ENCODE measurements around the gene MYH10.
"Not testable (repeated sequence)": the region's sequence is repeated elsewhere in the genome, so short reads cannot be mapped to it uniquely, and the experiment has no call there.

Gene MYH10

DNA sequence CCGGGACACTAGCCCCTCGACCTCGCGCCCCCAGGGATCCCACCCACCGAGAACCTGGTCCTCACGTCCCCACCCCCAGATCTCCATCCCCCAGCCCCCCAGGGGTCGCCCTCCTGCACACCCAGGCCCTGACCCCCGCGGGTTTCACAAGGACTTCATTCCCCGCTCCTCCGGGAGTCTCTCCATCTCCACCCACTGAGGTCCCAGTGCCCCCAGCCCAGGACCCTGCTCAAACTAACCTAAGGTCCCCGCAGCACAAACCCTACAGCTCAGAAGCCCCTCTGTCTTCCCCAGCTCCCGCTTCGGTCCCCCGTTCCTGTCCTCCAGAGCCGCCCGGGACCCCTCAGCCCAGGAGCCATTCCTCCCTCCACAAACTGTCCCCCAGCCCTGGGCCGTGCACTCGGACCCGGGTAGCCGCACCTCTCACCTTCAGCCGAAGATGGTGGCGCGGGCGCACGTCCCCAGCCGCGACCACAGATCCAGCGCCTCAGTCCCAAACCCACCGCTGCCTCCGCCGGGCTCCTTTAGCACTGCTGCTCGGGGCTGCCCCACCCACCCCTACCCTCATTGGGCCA lies at the start of gene MYH10:
Gene MYH10 (minus strand): TSS at position 499 of the 575 bp plus-strand sequence. CDS start 7,479 bp downstream, outside the sequence.
- DNase-seq (ENCODE audit: low read depth): no peak

DNA sequence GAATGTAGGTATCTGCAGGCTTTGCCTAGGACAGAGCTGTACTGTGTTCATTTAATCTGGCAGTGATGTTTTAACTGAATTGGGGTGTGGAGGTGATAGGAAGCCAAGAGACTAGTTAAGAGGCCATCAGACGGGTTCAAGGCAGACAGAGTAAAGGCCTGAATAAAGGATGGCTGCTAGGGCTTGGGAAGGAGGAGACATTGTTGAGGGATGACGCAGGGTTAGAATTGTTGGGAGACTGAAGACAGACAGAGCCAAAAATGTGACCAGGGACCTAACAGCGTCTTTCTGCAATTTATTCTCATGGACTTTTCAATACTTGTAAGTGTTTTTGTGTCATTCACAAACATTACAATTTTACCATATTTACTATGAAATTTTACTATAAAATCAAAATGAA lies 48.6 kb upstream of the MYH10 start:
- no peak for DNase-seq (ENCODE audit: low read depth)

DNA sequence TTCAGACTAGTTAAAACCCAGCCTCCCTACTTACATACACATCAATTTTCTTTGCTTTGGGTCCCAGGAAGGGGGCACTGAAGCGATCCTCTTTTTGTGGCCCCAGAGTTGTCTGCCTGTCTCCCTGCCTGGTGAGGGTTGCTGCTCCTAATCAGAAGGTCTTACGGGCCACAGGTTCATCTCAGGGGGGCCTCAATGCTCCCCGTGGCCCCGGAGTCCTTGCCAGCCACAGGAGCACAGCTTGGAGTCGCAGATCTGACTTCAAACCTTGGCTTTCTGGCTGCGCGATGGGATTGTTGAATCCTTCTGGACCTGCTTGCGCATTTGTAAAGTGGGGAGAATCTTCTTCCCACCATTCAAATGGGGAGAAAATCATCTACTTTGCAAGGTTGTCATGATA lies 44.8 kb upstream of the MYH10 start:
- no peak for DNase-seq (ENCODE audit: low read depth)

DNA sequence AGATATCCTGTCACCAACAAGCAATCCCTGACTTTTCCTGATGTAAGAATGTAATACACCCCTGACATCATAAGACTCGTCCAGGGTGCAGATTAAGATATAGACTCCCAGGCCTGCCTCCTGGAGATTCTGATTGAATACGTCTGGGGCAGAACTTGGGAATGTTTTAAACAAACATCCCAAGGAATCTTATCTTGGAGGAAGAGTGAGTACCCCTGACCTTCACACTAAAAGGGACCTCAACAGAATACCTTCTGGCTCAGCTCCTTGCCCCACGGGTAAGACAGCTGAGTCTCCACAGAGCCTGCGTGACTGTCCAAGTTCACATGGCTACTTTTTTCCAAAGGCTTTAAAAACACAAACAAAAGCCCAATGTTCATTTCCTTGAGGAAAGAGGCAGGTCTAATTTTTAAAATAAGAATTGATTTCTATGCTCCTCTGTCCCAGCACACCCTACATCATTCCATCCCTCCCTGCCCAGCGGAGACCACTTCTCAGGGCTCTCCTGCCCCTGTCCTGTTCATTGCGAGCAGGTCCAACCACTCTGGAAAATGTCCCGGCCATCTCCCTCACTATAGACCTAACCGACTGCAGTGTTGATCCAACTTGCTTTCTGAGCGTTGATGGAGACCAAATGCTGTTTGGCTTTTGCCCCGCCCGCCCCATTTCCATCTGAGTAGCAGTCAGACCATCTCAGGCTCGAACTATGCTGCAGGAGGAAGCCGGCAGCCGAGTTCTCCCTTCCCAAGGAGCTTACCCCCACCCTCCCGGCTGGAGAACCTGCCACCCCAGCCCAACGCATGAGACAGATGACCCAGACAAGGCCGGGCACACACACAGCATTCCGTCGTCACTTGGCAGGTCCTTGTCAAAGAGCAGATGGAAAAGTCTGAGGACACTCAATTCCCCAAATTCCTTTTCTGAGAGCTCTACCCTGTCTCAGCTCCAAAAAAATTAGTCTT lies 44.1 kb upstream of the MYH10 start:
- no peak for DNase-seq (ENCODE audit: low read depth)

DNA sequence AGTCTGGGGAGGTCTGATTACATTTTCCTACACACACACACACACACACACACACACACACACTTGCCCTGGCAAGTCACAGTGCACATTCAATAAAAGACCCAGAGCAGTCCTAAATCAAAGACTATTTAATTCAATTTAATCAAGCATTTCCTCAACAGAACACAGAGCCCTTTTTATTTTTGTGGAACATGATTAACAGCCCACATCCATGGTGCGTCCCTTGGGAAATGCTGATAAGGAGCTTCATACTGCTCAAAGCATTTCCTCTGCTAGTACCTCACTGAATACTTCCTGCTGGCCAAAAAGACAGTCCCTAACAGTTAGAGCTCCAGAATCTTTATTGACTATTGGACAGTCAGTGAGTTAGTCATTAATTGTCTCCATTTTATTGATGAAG lies 43.1 kb upstream of the MYH10 start:
- DNase-seq (ENCODE audit: low read depth): no peak

DNA sequence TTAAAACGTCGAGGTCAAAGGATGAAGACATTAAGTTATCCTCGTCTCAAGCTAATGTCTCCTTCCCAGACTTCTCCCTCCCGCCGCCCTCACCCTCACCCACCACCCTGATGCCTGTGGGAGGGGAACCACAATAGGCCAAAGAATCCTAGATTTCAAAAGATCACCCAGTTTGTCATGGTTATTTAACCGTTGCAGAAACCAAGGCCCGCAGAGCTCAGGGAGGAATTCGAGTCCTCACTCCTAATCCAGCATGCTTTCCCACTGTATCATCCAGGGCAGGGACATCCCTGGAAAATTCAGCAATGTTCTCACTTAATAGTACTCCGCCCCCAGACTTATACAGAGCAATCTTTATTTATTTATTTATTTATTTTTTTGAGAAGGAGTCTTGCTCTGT lies 41.8 kb upstream of the MYH10 start:
- DNase-seq (ENCODE audit: low read depth): no peak

DNA sequence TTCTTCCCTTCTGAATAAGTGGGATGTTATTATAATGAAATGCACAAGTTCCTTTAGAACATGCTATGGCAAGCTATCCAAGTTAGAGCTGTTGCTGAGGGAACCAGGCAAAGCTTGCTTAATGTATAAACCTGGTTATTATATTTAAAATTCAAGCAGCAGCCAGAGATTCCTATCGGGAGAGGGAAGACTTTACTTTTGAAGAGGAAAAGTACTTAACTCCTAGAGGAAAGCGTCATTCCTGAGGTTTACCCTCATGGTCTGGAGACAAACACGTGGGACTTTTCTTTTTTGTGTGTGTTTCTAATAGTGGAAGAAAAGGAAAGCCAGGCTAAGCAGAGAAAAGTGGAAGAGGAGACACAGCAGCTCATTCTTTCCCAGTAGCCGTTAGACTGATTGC lies 39.9 kb upstream of the MYH10 start:
- no peak for DNase-seq (ENCODE audit: low read depth)

DNA sequence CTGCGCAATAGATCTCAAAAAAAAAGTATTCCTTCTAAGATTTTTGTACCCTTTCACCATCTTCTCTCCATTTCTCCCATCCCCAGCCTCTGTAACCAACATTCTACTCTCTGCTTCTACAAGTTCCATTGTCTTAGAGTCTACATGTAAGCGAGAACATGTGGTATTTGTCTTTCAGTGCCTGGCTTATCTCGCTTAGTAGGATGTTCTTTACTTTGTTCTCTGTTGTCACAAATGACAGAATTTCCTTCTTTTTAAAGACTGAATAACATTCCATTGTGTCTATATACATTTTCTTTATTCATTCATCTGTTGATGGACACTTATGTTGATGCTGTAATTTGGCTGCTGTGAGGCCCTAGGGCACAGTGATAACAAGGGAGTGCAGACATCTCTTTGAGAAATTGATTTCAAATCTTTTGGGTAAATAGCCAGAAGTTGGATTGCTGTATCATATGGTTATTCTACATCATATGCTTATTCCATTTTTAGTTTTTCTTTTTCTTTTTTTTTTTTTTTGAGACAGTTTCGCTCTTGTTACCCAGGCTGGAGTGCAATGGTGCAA lies 37.7 kb upstream of the MYH10 start:
- no peak for DNase-seq (ENCODE audit: low read depth)

DNA sequence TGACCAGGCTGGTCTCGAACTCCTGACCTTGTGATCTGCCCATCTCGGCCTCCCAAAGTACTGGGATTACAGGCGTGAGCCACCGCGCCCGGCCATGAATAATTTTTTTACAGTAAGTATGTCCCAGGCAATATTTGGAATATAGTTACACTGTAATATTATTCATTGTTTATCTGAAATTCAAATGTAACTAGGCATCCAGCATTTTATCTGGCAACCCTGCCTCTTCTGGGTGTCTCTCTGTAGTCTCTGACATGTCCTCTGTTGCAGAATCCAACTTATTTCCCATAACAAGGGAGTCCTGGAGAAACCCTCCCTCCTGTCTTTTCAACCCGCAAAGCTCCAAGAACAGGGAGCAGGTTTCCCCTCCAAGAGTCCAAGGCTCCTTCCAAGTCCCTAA lies 36.9 kb upstream of the MYH10 start:
- DNase-seq (ENCODE audit: low read depth): no peak

DNA sequence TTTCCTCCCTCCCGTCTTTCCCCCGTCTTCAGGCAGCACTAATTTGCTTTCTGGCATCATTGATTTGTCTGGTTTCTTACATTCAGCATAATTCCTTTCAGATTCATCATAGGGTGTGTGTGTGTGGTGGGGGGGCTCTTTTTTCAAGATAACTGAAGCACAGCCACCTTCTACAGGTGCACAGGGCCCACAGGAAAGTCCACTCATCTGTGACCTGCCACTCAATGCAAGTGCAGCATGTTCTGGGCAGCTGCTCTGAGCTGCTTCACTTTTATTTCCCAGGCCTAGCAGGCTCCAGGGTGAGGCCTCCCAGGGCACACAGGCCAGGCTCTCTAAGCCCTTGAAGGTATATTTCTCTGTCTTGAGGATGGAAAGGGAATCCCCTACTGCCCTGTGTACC lies 35.2 kb upstream of the MYH10 start:
- DNase-seq (ENCODE audit: low read depth): no peak

DNA sequence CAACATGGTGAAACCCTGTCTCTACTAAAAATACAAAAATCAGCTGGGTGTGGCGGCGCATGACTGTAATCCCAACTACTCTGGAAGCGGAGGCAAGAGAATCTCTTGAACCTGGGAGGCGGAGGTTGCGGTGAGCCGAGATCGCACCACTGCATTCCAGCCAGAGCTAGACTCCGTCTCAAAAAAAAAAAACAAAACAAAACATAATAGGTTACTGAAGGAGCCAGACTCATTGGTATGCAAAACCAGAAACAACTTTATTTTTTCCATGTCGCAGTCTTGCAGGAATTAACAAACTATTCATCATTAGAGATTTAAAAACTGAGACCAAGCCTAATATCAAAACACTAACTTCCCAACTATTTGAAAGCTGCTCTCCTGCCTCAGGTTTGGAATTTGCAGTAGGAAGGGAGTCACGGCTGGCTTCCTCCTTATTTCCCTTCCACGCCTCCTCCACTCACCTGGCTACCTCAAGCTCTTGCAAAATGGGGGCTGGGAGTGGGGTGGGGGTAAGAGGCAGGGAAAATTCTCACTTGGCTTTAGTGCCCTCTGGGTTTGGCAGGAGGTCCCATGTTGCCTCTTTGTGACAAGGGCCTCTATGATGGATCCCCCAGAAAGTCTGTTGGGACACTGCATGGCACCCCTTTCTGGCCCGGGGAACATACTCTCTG lies 34.1 kb upstream of the MYH10 start:
- DNase-seq (ENCODE audit: low read depth): no peak

DNA sequence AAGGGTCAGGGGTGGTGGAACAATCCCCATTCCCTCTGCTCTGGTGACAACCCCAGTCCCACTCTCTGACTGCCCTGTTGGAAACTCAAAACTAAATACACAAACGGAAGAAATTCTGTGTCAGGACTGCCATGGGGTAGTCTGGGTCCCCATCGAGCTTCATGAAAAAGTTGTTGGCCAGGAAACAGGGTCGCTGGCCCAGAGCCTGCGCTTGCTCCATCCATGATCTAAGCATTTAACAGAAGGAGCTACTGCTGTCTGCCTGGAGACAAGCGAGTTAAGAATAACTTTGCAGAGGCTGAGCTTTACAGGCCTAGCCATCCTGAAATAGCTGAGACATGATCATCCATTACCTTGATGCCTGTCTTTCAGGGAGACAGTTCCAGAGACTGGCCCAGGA lies 32.4 kb upstream of the MYH10 start:
- DNase-seq (ENCODE audit: low read depth): no peak

DNA sequence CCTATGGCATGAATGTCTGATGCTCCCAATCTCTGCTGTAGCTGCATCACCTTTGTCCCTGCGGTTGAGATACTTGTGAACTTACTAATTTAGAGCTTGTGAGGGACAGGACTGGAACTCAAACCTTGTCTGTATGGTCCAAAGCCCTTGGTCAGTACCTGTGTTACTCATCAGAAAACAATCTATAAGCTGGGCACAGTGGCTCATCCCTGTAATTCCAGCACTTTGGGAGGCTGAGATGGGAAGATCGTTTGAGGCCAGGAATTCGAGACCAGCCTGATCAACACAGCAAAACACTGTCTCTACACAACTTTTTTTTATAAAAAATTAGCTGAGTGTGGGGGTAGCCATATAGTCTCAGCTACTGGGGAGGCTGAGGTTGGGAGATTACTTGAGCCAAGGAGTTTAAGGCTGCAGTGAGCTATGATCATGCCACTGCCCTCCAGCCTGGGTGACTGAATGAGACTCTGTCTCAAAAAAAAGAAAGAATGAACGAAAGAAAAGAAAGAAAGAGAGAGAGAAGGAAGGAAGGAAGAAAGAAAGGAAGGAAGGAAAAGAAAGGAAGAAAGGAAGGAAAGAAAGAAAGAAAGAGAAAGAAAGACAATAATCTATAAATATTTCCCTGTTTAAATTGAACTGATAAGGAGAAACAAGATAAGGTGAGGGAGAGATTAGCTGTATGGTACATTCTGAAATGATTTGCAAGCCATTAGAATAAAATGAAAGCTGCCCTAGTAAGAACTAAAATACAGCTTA lies 31.7 kb upstream of the MYH10 start:
- no peak for DNase-seq (ENCODE audit: low read depth)

DNA sequence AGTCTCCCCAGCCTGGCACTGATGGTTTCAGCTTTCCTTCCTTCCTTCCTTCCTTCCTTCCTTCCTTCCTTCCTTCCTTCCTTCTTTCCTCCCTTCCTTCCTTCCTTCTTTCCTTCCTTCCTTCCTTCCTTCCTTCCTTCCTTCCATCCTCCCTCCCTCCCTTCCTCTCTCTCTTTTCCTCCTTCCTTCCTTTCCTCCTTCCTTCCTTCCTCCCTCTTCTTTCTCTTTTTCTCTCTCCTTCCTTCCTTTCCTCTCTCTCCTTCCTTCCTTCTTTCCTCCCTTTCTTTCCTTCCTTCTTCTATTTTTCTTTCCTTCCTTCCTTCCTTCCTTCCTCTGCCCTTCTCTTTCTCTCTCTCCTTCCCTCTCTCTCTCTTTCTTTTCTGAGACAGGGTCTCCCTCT lies 30.2 kb upstream of the MYH10 start:
- not testable (repeated sequence) for DNase-seq (ENCODE audit: low read depth)

DNA sequence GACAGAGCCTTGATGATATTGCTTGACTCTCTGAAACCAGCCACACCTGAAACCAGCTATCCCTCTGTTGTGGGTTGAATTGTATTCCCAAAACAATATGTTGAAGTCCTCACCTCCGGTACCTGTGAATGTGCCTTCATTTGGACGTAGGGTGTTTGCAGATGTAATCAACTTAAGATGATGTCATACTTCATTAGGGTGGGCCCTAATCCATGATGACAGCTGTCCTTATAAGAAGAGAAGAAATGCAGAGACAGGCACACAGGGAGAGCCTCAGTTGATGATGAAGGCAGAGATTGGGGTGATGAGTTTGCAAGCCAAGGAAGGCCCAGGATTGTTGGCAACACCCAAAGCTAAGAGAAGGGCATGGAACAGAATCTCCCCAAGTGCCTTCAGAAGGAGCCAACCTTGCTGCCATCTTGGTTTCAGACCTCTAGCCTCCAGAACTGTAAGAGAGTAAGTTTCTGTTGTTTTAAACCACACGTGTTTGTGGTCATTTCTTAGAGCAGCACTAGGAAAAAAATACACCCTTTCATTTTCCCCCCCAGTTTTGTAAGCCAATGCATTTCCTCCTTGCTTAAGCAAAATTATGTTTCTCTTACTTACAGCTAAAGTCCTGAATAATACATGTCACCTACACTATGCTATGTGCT lies 29.4 kb upstream of the MYH10 start:
- DNase-seq (ENCODE audit: low read depth): no peak

DNA sequence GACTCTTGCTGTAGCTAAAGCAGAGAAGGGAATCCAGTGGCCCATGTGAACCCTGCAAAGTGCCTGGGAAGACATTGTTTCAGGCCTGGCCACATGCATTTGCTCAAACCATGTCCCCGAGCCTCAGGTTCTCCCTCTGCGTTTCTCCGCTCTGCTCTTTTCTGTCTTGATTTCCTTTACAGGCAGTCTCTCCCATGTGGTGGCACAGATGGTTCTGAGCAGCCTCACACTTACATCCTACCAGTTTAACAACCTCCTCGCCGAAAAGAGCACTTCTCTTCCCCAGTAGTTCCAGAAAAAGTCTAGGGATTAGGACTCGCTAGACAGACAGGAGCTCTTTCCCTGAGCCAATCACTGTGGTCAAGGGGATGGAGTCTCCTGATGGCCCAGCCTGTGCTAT lies 28.3 kb upstream of the MYH10 start:
- DNase-seq (ENCODE audit: low read depth): no peak

DNA sequence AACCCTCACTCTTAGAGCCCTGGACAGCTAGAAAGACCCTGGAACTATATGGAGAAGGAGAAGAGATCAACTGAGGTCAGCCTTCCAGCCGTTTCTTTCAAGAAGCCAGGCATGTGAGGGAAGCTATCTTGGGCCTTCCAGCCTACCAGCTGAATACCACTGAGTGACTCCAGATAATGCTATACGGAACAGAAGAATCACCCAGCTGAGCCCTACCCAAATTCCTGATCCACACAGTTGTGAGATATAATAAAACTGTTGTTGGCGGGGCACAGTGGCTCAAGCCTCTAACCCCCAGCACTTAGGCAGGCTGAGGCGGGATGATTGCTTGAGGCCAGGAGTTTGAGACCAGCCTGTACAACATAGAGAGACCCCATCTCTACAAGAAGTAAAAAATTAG lies 26.2 kb upstream of the MYH10 start:
- no peak for DNase-seq (ENCODE audit: low read depth)

DNA sequence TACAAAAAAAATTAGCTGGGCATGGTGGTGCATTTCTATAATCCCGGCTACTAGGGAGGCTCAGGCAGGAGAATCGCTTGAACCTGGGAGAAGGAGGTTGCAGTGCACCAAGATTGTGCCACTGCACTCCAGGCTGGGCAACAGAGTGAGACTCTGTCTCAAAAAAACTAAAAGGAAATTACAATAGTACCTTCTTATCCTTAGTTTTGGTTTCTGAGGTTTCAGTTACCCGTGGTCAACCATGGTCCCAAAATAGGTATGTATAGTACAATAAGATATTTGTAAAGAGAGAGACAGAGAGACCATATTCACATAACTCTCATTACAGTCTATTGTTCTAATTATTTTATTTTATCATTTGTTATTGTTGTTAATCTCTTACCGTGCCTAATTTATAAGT lies 24.3 kb upstream of the MYH10 start:
- DNase-seq (ENCODE audit: low read depth): no peak

DNA sequence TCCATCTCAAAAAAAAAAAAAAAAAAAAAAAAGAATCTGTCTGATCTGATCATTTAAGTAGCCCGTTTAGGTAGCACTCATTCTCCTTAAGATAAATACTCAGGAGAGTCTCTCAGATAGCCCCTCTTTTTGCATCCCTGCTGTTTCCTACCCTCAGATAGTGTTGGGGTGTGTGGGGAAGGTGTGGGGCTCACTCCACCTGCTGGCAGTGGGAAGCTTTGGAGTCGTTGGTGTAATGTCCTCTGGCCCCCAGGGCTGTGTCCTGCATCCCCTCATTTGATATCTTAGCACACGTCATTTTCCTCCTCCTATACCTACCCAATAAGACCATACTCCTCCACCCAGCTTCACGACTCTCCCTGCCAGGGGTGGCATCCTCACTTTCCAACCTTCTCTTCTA lies 20.5 kb upstream of the MYH10 start:
- DNase-seq (ENCODE audit: low read depth): no peak

DNA sequence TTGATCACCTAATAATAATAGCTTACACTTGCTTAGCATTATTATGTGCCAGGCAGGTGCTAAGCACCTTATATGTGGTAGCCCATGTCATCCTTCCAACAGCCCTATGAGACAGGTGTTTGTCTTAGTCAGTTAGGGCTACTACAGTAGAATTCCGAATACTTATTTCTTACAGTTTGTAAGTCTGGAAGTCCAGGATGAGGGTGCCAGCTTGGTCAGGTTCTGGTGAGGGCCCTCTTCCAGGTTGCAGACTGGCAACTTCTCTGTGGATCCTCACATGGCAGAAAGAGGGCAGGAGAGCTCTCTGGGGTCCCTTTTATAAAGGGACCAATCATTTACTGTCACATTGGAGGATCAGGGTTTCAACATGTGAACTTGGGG lies 19.6 kb upstream of the MYH10 start:
- no peak for DNase-seq (ENCODE audit: low read depth)

Measured in GM04503 (cell line).